WERI-Rb-1 (cell line): ENCODE measurements around the gene GATAD2A.

Source experiments
- DNase-seq: peaks from one replicate; pipeline ENCODE4 v3.0.0-alpha.2; 2020
- H3K27ac ChIP-seq: fragments of 250-450 bp; sonication (Bioruptor Pico); 2 replicates; pipeline ENCODE4 v1.5.1; 2020; ENCODE audit warnings: mild to moderate bottlenecking, moderate library complexity
- H3K27me3 ChIP-seq: fragments of 250-450 bp; sonication (Bioruptor Pico); 2 replicates; pipeline ENCODE4 v1.5.1; 2021; ENCODE audit warnings: mild to moderate bottlenecking, low read depth, moderate library complexity; ENCODE audit not compliant: insufficient read depth, severe bottlenecking
- H3K36me3 ChIP-seq: fragments of 250-450 bp; sonication (Bioruptor Pico); 2 replicates; pipeline ENCODE4 v1.5.1; 2020; ENCODE audit warnings: mild to moderate bottlenecking, moderate library complexity
- H3K4me3 ChIP-seq: 2 replicates; pipeline ENCODE4 v1.5.1; 2011; ENCODE audit warnings: low read depth, mild to moderate bottlenecking, control low read depth, low read length
- H3K9me3 ChIP-seq: fragments of 250-450 bp; sonication (Bioruptor Pico); 2 replicates; pipeline ENCODE4 v1.5.1; 2021; ENCODE audit warnings: mild to moderate bottlenecking, moderate library complexity; ENCODE audit not compliant: severe bottlenecking
- TF ChIP-seq, protein P1 (sequence below): IDR thresholded peaks from 2 replicates; pipeline ENCODE4 v1.5.1; 2011; ENCODE audit warnings: low read depth, mild to moderate bottlenecking, control low read depth, inconsistent platforms, low read length

Gene GATAD2A

GRCh38 chr19:19477705-19478383 lies 72.4 kb downstream of the GATAD2A start:
- Histone ChIP-seq H3K4me3 (no peak overlapping the region), H3K9me3 (no peaks in the 10 kb centered on the region), H3K27ac (no peak overlapping the region), H3K36me3 (peaks cover 36% of the 10 kb centered on the region), H3K27me3 (no peaks in the 10 kb centered on the region)
- no peak for DNase-seq
- TF ChIP-seq, protein P1, sequence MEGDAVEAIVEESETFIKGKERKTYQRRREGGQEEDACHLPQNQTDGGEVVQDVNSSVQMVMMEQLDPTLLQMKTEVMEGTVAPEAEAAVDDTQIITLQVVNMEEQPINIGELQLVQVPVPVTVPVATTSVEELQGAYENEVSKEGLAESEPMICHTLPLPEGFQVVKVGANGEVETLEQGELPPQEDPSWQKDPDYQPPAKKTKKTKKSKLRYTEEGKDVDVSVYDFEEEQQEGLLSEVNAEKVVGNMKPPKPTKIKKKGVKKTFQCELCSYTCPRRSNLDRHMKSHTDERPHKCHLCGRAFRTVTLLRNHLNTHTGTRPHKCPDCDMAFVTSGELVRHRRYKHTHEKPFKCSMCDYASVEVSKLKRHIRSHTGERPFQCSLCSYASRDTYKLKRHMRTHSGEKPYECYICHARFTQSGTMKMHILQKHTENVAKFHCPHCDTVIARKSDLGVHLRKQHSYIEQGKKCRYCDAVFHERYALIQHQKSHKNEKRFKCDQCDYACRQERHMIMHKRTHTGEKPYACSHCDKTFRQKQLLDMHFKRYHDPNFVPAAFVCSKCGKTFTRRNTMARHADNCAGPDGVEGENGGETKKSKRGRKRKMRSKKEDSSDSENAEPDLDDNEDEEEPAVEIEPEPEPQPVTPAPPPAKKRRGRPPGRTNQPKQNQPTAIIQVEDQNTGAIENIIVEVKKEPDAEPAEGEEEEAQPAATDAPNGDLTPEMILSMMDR: no peak

- TF ChIP-seq, protein P1: no peak
- H3K27ac ChIP-seq: no peak overlapping the region
- no peaks in the 10 kb centered on the region for H3K9me3 ChIP-seq
- no peaks in the 10 kb centered on the region for H3K27me3 ChIP-seq
- H3K36me3 ChIP-seq: peaks cover 21% of the 10 kb centered on the region
- no peak for DNase-seq
- no peak overlapping the region for H3K4me3 ChIP-seq
Observed at GRCh38 chr19:19480688-19481087, 75.2 kb downstream of the GATAD2A start.

DNA sequence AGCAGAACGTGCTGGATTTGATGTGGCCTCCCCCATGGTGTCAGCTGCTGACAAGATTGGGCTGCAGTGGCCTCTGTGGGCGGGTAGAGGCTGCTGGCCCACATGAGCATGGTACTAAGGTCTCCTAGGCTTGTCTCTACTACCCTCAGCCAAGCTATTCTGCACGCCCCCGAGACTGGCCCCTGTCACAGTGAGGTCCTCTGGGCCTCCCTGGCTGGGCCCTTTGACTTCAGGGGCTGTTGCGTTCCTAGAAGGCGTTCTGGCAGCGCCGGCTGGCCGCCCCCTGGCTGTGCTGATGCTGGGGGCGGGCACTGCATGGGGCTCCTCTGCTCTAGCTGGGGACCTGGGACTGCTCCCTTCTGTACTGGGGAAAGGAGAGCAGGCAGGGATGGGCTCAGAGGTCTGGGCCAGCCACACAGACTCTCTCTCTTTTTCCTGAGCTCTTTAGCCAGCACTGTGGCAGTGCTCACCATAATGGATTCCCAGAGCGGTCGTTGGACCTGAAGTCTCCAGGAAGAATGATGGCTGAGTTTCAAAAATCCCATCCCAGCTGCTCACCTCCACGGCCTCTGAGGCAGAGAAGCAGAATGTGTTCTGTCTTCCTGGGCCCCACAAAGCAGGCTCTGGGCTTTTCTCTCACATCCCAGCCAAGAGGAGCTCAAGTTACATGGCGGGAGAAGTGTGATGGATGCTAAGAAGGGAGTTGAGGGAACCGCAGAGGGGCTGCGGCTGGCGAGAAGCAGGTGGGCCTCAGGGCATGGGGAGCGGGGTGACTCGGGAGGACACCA lies 77.5 kb downstream of the GATAD2A start:
- no peak for DNase-seq
- H3K9me3 ChIP-seq: no peaks in the 10 kb centered on the region
- TF ChIP-seq, protein P1: no peak
- H3K36me3 ChIP-seq: peaks cover 17% of the 10 kb centered on the region
- no peak overlapping the region for H3K27ac ChIP-seq
- no peak overlapping the region for H3K4me3 ChIP-seq
- no peaks in the 10 kb centered on the region for H3K27me3 ChIP-seq

GRCh38 chr19:19485161-19485997 lies 79.9 kb downstream of the GATAD2A start:
- Histone ChIP-seq H3K9me3 (no peaks in the 10 kb centered on the region), H3K27me3 (no peaks in the 10 kb centered on the region), H3K4me3 (no peak overlapping the region), H3K27ac (no peak overlapping the region), H3K36me3 (peaks cover 12% of the 10 kb centered on the region)
- TF ChIP-seq, protein P1: no peak
- DNase-seq: no peak

GRCh38 chr19:19485998-19486290 lies 80.5 kb downstream of the GATAD2A start:
- peaks cover 12% of the 10 kb centered on the region for H3K36me3 ChIP-seq
- no peak for DNase-seq
- no peak overlapping the region for H3K4me3 ChIP-seq
- TF ChIP-seq, protein P1: no peak
- H3K9me3 ChIP-seq: no peaks in the 10 kb centered on the region
- no peaks in the 10 kb centered on the region for H3K27me3 ChIP-seq
- H3K27ac ChIP-seq: no peak overlapping the region
